Panc1 (cell line): ENCODE results near the gene FAM83C. TPM values are rescaled to one million over a fixed set of nuclear protein-coding genes. Genes with fewer than 3 reads are reported as not detected.

Source experiments
- ATAC-seq: fragments of 200-7000 bp; cut with Tn5 transposase; 2 replicates; pipeline ENCODE4 v1.9.1; 2020; ENCODE audit warnings: mild to moderate bottlenecking, moderate library complexity
- BruUV-seq: library from RNA; stranded (reverse); fragments of 400-500 nt; replicated peaks from 2 replicates; lab custom pipeline; 2021; lab: Mats Ljungman, UMichigan
- CTCF ChIA-PET: fragments of 300-600 bp; sonication (Branson Sonifier 250); formaldehyde crosslinking; loops from one replicate; lab custom pipeline; 2022; ENCODE audit warnings: antibody characterized with exemption; lab: Charles Lee
- POLR2A ChIA-PET: fragments of 300-600 bp; sonication (Branson Sonifier 250); formaldehyde crosslinking; loops from one replicate; lab custom pipeline; 2022; ENCODE audit warnings: antibody characterized with exemption; lab: Charles Lee
- DNase-seq: peaks from one replicate; pipeline ENCODE4 v3.0.0-alpha.2; 2010; ENCODE audit warnings: low read depth, low spot score
- H3K27ac ChIP-seq: 2 replicates; pipeline ENCODE4 v1.5.1; 2011; ENCODE audit warnings: mild to moderate bottlenecking, low read length, inconsistent platforms
- H3K27me3 ChIP-seq: fragments of 200-500 bp; sonication (Bioruptor generic); 2 replicates; pipeline ENCODE4 v1.6.0; 2014; ENCODE audit warnings: low read length, inconsistent platforms; ENCODE audit not compliant: control insufficient read depth, insufficient read depth
- H3K36me3 ChIP-seq: fragments of 200-500 bp; sonication (Bioruptor generic); 2 replicates; pipeline ENCODE4 v1.5.1; 2014; ENCODE audit warnings: inconsistent platforms, mild to moderate bottlenecking, low read length, moderate library complexity; ENCODE audit not compliant: control insufficient read depth, insufficient read depth
- H3K4me1 ChIP-seq: 2 replicates; pipeline ENCODE4 v1.5.1; 2011; ENCODE audit warnings: inconsistent platforms, mild to moderate bottlenecking, low read length, moderate library complexity; ENCODE audit not compliant: control insufficient read depth, insufficient read depth
- H3K4me3 ChIP-seq, 2 experiments: 2 replicates each; pipeline ENCODE4 v1.5.1; 2011 to 2012; ENCODE audit warnings: low read depth in 2 of 2, low read length in 2 of 2, mild to moderate bottlenecking in 2 of 2, inconsistent platforms in 1 of 2, moderate library complexity in 1 of 2
- H3K9me3 ChIP-seq: fragments of 200-500 bp; sonication (Bioruptor generic); 2 replicates; pipeline ENCODE4 v1.5.1; 2014; ENCODE audit warnings: low read depth, mild to moderate bottlenecking, inconsistent platforms, low read length, moderate library complexity; ENCODE audit not compliant: control insufficient read depth, insufficient read depth
- CTCF ChIP-seq: fragments of 450-650 bp; IDR thresholded peaks from 2 replicates; pipeline ENCODE4 v1.5.1; 2017; ENCODE audit warnings: mild to moderate bottlenecking
- POLR2AphosphoS5 ChIP-seq: IDR thresholded peaks from 2 replicates; pipeline ENCODE4 v1.6.1; 2012; ENCODE audit warnings: mild to moderate bottlenecking, low read depth, low read length, moderate library complexity
- REST ChIP-seq, 2 experiments: IDR thresholded peaks; 2 replicates each; pipeline ENCODE4 v1.6.1; 2011 to 2012; ENCODE audit warnings: low read depth in 2 of 2, control low read depth in 1 of 2, low read length in 1 of 2, mild to moderate bottlenecking in 1 of 2, moderate library complexity in 1 of 2; ENCODE audit not compliant: insufficient read depth in 1 of 2
- SIN3A ChIP-seq: IDR thresholded peaks from 2 replicates; pipeline ENCODE4 v1.6.1; 2012; ENCODE audit warnings: low read depth, mild to moderate bottlenecking, low read length, moderate library complexity, borderline replicate concordance; ENCODE audit not compliant: insufficient read depth
- TCF7L2 ChIP-seq: IDR thresholded peaks from 2 replicates; pipeline ENCODE4 v1.6.1; 2011; ENCODE audit warnings: mild to moderate bottlenecking, low read depth, low read length, inconsistent platforms
- in situ Hi-C: cut with HindIII; loops from 2 replicates; pipeline ENCODE4 v1.10.0; 2016; ENCODE audit warnings: low sequenced_read_pairs, low pct_unique_long_range_greater_than_20kb
- intact Hi-C: fragments of 100-400 bp; cut with micrococcal nuclease; formaldehyde crosslinking; loops from one replicate; pipeline ENCODE4 v1.10.0; 2022; ENCODE audit not compliant: unreplicated experiment
- total RNA-seq: library from RNA; stranded (reverse); gene quantifications from one replicate; pipeline ENCODE4 v1.2.1, GENCODE V29; 2021; ENCODE audit not compliant: unreplicated experiment

The FAM83C gene
- total RNA-seq, 1 experiment from 2014 or later: not detected

GRCh38 chr20:35280523-35280922 lies 11.7 kb downstream of the FAM83C start:
- no TSS peak for BruUV-seq
- intact Hi-C loops: no loop called here

GRCh38 chr20:35279533-35280174 lies 12.6 kb downstream of the FAM83C start:
- H3K4me1 ChIP-seq: peaks cover 39% of the 10 kb centered on the region
- no peak for TF ChIP-seq TCF7L2
- no peak for TF ChIP-seq POLR2AphosphoS5
- TF ChIP-seq REST (IDR thresholded peaks at IDR 0.05; ENCODE audit: insufficient read depth in 1 of 2, low read depth in 2 of 2, low read length in 1 of 2): no peak
- no peak for TF ChIP-seq CTCF
- no peak for TF ChIP-seq SIN3A
- no peaks in the 10 kb centered on the region for H3K27me3 ChIP-seq
- H3K36me3 ChIP-seq: peaks cover 22% of the 10 kb centered on the region
- in situ Hi-C loops: no loop called here
- POLR2A ChIA-PET: no interaction called here
- H3K27ac ChIP-seq: peak overlapping the region; percentile 95
- no peak for DNase-seq
- intact Hi-C loops: no loop called here
- H3K9me3 ChIP-seq: no peaks in the 10 kb centered on the region
- no peak for ATAC-seq
- CTCF ChIA-PET: no interaction called here
- BruUV-seq: no TSS peak
- H3K4me3 ChIP-seq: 0 out of 4 replicates have a peak overlapping the region, but pooled peaks of 1 of the 2 experiments have one; percentile 4

More at GRCh38 chr20:35280523-35280922, 11.7 kb downstream of the FAM83C start:
- DNase-seq: no peak
- Histone ChIP-seq H3K4me3 (no peak overlapping the region), H3K9me3 (no peaks in the 10 kb centered on the region), H3K36me3 (peaks cover 22% of the 10 kb centered on the region), H3K27me3 (no peaks in the 10 kb centered on the region), H3K27ac (peak overlapping the region; percentile 95), H3K4me1 (peaks cover 43% of the 10 kb centered on the region)
- CTCF ChIA-PET: no interaction called here
- no peak for TF ChIP-seq TCF7L2
- no peak for TF ChIP-seq SIN3A
- TF ChIP-seq REST (IDR thresholded peaks at IDR 0.05; ENCODE audit: insufficient read depth in 1 of 2, low read depth in 2 of 2, low read length in 1 of 2): no peak
- no peak for TF ChIP-seq POLR2AphosphoS5
- TF ChIP-seq CTCF: no peak
- in situ Hi-C loops: no loop called here
- no peak for ATAC-seq
- POLR2A ChIA-PET: no interaction called here
